GM23338 (cell line): Measurements from ENCODE around the gene STT3B. TPM values are rescaled to one million over a fixed set of nuclear protein-coding genes. Genes with fewer than 3 reads are reported as not detected.

ENCODE experiments used
- ATAC-seq: fragments of 200-7000 bp; cut with Tn5 transposase; 3 replicates; pipeline ENCODE4 v1.9.1; 2020
- DNase-seq: peaks from one replicate; pipeline ENCODE4 v3.0.0-alpha.2; 2015; ENCODE audit warnings: low spot score
- H2AFZ ChIP-seq: fragments of 200-600 bp; sonication (generic); 2 replicates; pipeline ENCODE4 v1.8.0; 2016; ENCODE audit warnings: antibody characterized with exemption, mild to moderate bottlenecking, moderate library complexity
- H3F3A ChIP-seq: fragments of 200-600 bp; sonication (generic); replicated peaks from 2 replicates; pipeline ENCODE4 v1.8.0; 2017; ENCODE audit warnings: antibody characterized with exemption, mixed run types, low read depth
- H3K27ac ChIP-seq: fragments of 200-600 bp; sonication (generic); 2 replicates; pipeline ENCODE4 v1.6.1; 2016; ENCODE audit warnings: low read depth
- H3K27me3 ChIP-seq: fragments of 200-600 bp; sonication (generic); 2 replicates; pipeline ENCODE4 v1.8.0; 2016; ENCODE audit warnings: mild to moderate bottlenecking, mixed run types, moderate library complexity; ENCODE audit not compliant: insufficient read depth
- H3K36me3 ChIP-seq: fragments of 200-600 bp; sonication (generic); 2 replicates; pipeline ENCODE4 v1.8.0; 2016; ENCODE audit warnings: mild to moderate bottlenecking; ENCODE audit not compliant: insufficient read depth
- H3K4me1 ChIP-seq: fragments of 200-600 bp; sonication (generic); 2 replicates; pipeline ENCODE4 v1.8.0; 2016; ENCODE audit warnings: mild to moderate bottlenecking, moderate library complexity; ENCODE audit not compliant: insufficient read depth
- H3K4me2 ChIP-seq: fragments of 200-600 bp; sonication (generic); 2 replicates; pipeline ENCODE4 v1.7.1; 2017; ENCODE audit warnings: mixed run types
- H3K4me3 ChIP-seq: fragments of 200-600 bp; sonication (generic); 2 replicates; pipeline ENCODE4 v1.6.1; 2016; ENCODE audit warnings: mixed run types
- H3K79me2 ChIP-seq: fragments of 200-600 bp; sonication (generic); replicated peaks from 2 replicates; pipeline ENCODE4 v1.8.0; 2017; ENCODE audit warnings: mild to moderate bottlenecking; ENCODE audit not compliant: insufficient read depth
- H3K9me2 ChIP-seq: fragments of 200-600 bp; sonication (generic); 2 replicates; pipeline ENCODE4 v1.8.0; 2017; ENCODE audit not compliant: insufficient read depth
- H4K20me1 ChIP-seq: fragments of 200-600 bp; sonication (generic); replicated peaks from 2 replicates; pipeline ENCODE4 v1.8.0; 2017; ENCODE audit warnings: mild to moderate bottlenecking; ENCODE audit not compliant: insufficient read depth
- H3K27ac Mint-ChIP-seq: 2 replicates; pipeline ENCODE4 v1.8.0; 2020; ENCODE audit warnings: inconsistent platforms, mild to moderate bottlenecking, moderate library complexity, mixed read lengths
- H3K27me3 Mint-ChIP-seq: 3 replicates; pipeline ENCODE4 v1.8.0; 2022; ENCODE audit warnings: low read depth, mild to moderate bottlenecking, moderate library complexity, mixed read lengths, inconsistent platforms; ENCODE audit not compliant: insufficient read depth, poor library complexity
- H3K36me3 Mint-ChIP-seq: 3 replicates; pipeline ENCODE4 v1.8.0; 2021; ENCODE audit warnings: low read depth, mild to moderate bottlenecking, inconsistent platforms, moderate library complexity, mixed read lengths
- H3K4me1 Mint-ChIP-seq: 3 replicates; pipeline ENCODE4 v1.8.0; 2020; ENCODE audit warnings: mild to moderate bottlenecking, inconsistent platforms, mixed read lengths
- H3K4me3 Mint-ChIP-seq: 3 replicates; pipeline ENCODE4 v1.8.0; 2021; ENCODE audit warnings: moderate library complexity, mild to moderate bottlenecking, inconsistent platforms, mixed read lengths
- H3K9me3 Mint-ChIP-seq: 3 replicates; pipeline ENCODE4 v1.8.0; 2020; ENCODE audit warnings: moderate library complexity, mild to moderate bottlenecking, inconsistent platforms, mixed read lengths
- CTCF ChIP-seq, 2 experiments: fragments of 200-600 bp in 1 of 2; sonication (generic) in 1 of 2; conservative IDR thresholded peaks; 2 replicates each; pipeline versions ENCODE4 v1.5.1 to v1.6.1; 2016 to 2017; ENCODE audit warnings: antibody characterized with exemption in 2 of 2, low read depth in 2 of 2, mild to moderate bottlenecking in 2 of 2, moderate library complexity in 1 of 2
- ETS1 ChIP-seq: IDR thresholded peaks from 2 replicates; pipeline ENCODE4 v1.6.1; 2016; ENCODE audit warnings: antibody characterized with exemption
- EZH2 ChIP-seq: fragments of 200-600 bp; sonication (generic); IDR thresholded peaks from one replicate; pipeline ENCODE4 v1.8.0; 2017; ENCODE audit warnings: antibody characterized with exemption, mild to moderate bottlenecking, low read depth; ENCODE audit not compliant: unreplicated experiment
- EZH2phosphoT487 ChIP-seq: fragments of 200-600 bp; sonication (generic); IDR thresholded peaks from one replicate; pipeline ENCODE4 v1.8.1; 2018; ENCODE audit warnings: antibody characterized with exemption; ENCODE audit not compliant: unreplicated experiment
- JUNB ChIP-seq: IDR thresholded peaks from one replicate; pipeline ENCODE4 v1.6.1; 2016; ENCODE audit warnings: antibody characterized with exemption; ENCODE audit not compliant: unreplicated experiment
- POLR2AphosphoS5 ChIP-seq: IDR thresholded peaks from 2 replicates; pipeline ENCODE4 v1.6.1; 2016; ENCODE audit warnings: antibody characterized with exemption, low read depth
- REST ChIP-seq: IDR thresholded peaks from one replicate; pipeline ENCODE4 v1.6.1; 2018; ENCODE audit warnings: antibody characterized with exemption; ENCODE audit not compliant: unreplicated experiment
- STAT1 ChIP-seq: IDR thresholded peaks from one replicate; pipeline ENCODE4 v1.6.1; 2016; ENCODE audit warnings: antibody characterized with exemption; ENCODE audit not compliant: unreplicated experiment
- ZNF331 ChIP-seq: fragments of 250-450 bp; sonication (Bioruptor Pico); IDR thresholded peaks from 2 replicates; pipeline ENCODE4 v1.5.0; 2020; ENCODE audit warnings: low read depth, mild to moderate bottlenecking, moderate library complexity
- ZNF462 ChIP-seq: fragments of 250-450 bp; sonication (Bioruptor Pico); IDR thresholded peaks from 2 replicates; pipeline ENCODE4 v1.5.0; 2020; ENCODE audit warnings: mild to moderate bottlenecking, moderate library complexity
- polyA plus RNA-seq: library from polyadenylated mRNA; unstranded; fragments of >200 nt; fragmentation: Nextera tagmentation; extraction: Ambion mirVana; gene quantifications from 2 replicates; pipeline ENCODE4 v1.2.1, GENCODE V29; 2016
- total RNA-seq: library from RNA; depleted of rRNA; stranded (reverse); fragments of >200 nt; shearing (Covaris generic); gene quantifications from 2 replicates; pipeline ENCODE4 v1.2.3, GENCODE V29; 2014

Gene STT3B
- total and polyA plus RNA-seq, 2 experiments from 2014 or later, result 44.1 to 167 TPM

- TF ChIP-seq ZNF462 (no peak), JUNB (no peak), POLR2AphosphoS5 (no peak), EZH2 (no peak), EZH2phosphoT487 (no peak)
Measured at GRCh38 chr3:31553258-31553657, 20.5 kb downstream of the STT3B start (continued).

GRCh38 chr3:31555204-31555603 lies 22.5 kb downstream of the STT3B start:
- no peak overlapping the region for H3K4me2 ChIP-seq
- H3K79me2 ChIP-seq, result peaks cover 100% of the 10 kb centered on the region
- H3K4me3 ChIP-seq, result no peak overlapping the region
- Mint-ChIP-seq H3K4me1 (peaks cover 36% of the 10 kb centered on the region), H3K4me3 (no peak overlapping the region), H3K9me3 (peaks cover 3% of the 10 kb centered on the region; the same call in 2 of the 3 replicates), H3K27me3 (peaks cover 2% of the 10 kb centered on the region), H3K27ac (no peak overlapping the region), H3K36me3 (peaks cover 9% of the 10 kb centered on the region; the same call in 2 of the 3 replicates)
- H3K9me2 ChIP-seq, result no peaks in the 10 kb centered on the region
- H2AFZ ChIP-seq, result no peak overlapping the region
- DNase-seq (no peak), ATAC-seq (no peak)
- no peaks in the 10 kb centered on the region for H3F3A ChIP-seq
- peaks cover 4% of the 10 kb centered on the region for H3K4me1 ChIP-seq
- H3K36me3 ChIP-seq, result no peaks in the 10 kb centered on the region
- H3K27ac ChIP-seq, result no peak overlapping the region
- H3K27me3 ChIP-seq, result no peaks in the 10 kb centered on the region
- H4K20me1 ChIP-seq, result peaks cover 49% of the 10 kb centered on the region
- TF ChIP-seq JUNB, result no peak
- TF ChIP-seq REST, result no peak
- no peak for TF ChIP-seq ETS1
- TF ChIP-seq POLR2AphosphoS5, result no peak
- no peak for TF ChIP-seq STAT1
- TF ChIP-seq ZNF331, result no peak
- no peak for TF ChIP-seq EZH2
- TF ChIP-seq CTCF (conservative IDR thresholded peaks at IDR 0.05; ENCODE audit: low read depth in 2 of 2), result no peak
